Endodermal cell (in vitro differentiated cells): Measurements from ENCODE around the gene AQP7. TPM values are rescaled to one million over a fixed set of nuclear protein-coding genes. Genes with fewer than 3 reads are reported as not detected.

Source experiments
- DNase-seq: peaks from one replicate; pipeline ENCODE4 v3.0.0-alpha.2; 2017
- H3K27ac ChIP-seq: 2 replicates; pipeline ENCODE4 v1.5.1; 2013; ENCODE audit warnings: mild to moderate bottlenecking, low read depth, low read length, moderate library complexity
- H3K27me3 ChIP-seq: 2 replicates; pipeline ENCODE4 v1.6.1; 2013; ENCODE audit warnings: mild to moderate bottlenecking, low read length, moderate library complexity; ENCODE audit not compliant: insufficient read depth, control insufficient read depth, poor library complexity, severe bottlenecking
- H3K36me3 ChIP-seq: 2 replicates; pipeline ENCODE4 v1.7.0; 2013; ENCODE audit warnings: mild to moderate bottlenecking, low read length, moderate library complexity; ENCODE audit not compliant: control insufficient read depth, insufficient read depth
- H3K4me1 ChIP-seq: one replicate; pipeline ENCODE4 v1.7.0; 2013; ENCODE audit warnings: low read length; ENCODE audit not compliant: control insufficient read depth, insufficient read depth
- H3K4me3 ChIP-seq: 2 replicates; pipeline ENCODE4 v1.5.1; 2013; ENCODE audit warnings: mild to moderate bottlenecking, low read length, moderate library complexity
- H3K9ac ChIP-seq: 2 replicates; pipeline ENCODE4 v1.6.1; 2013; ENCODE audit warnings: mild to moderate bottlenecking, low read length, moderate library complexity; ENCODE audit not compliant: poor library complexity, severe bottlenecking; ENCODE audit errors: extremely low read depth
- H3K9me3 ChIP-seq: 2 replicates; pipeline ENCODE4 v1.6.1; 2013; ENCODE audit warnings: mild to moderate bottlenecking, low read length, moderate library complexity; ENCODE audit not compliant: control insufficient read depth
- H3K27ac Mint-ChIP-seq: 2 replicates; pipeline ENCODE4 v1.8.0; 2020; ENCODE audit warnings: mixed read lengths
- H3K27me3 Mint-ChIP-seq: 2 replicates; pipeline ENCODE4 v1.8.0; 2021; ENCODE audit warnings: mild to moderate bottlenecking, mixed read lengths; ENCODE audit not compliant: insufficient read depth
- H3K36me3 Mint-ChIP-seq: 2 replicates; pipeline ENCODE4 v1.8.0; 2020; ENCODE audit warnings: low read depth, mixed read lengths
- H3K4me1 Mint-ChIP-seq: 2 replicates; pipeline ENCODE4 v1.8.0; 2020; ENCODE audit warnings: mixed read lengths
- H3K4me3 Mint-ChIP-seq: 2 replicates; pipeline ENCODE4 v1.8.0; 2020; ENCODE audit warnings: mild to moderate bottlenecking, moderate library complexity, mixed read lengths
- H3K9me3 Mint-ChIP-seq: 2 replicates; pipeline ENCODE4 v1.8.0; 2020; ENCODE audit warnings: mild to moderate bottlenecking, mixed read lengths
- CTCF ChIP-seq: fragments of 200-600 bp; sonication (generic); conservative IDR thresholded peaks from 2 replicates; pipeline ENCODE4 v1.5.0; 2021; ENCODE audit warnings: antibody characterized with exemption, mild to moderate bottlenecking
- WGBS, 2 experiments: methylation state at CpG; one replicate each; pipeline versions ENCODE4 v1.1.5 to v1.1.7; 2013; ENCODE audit warnings: missing lambda C conversion rate in 2 of 2, mixed read lengths in 1 of 2; ENCODE audit not compliant: insufficient coverage in 1 of 2, insufficient read length in 1 of 2; 5-methylcytosine and 5-hydroxymethylcytosine counted together
- total RNA-seq, 2 donors: library from RNA; stranded (reverse); fragmentation: NEBNext Ultra II Directional in 1 of 2; extraction: Animal tissue kit (Norgen Biotek cat#: 25700) in 1 of 2; gene quantifications; 2 replicates in 1 of 2; 3 replicates in 1 of 2; pipeline ENCODE4 v1.2.1, GENCODE V29; 2021

AQP7 gene
- total RNA-seq, 2 donors from 2014 or later, result 0.38 TPM; not detected in 1

- Mint-ChIP-seq H3K9me3 (no peaks in the 10 kb centered on the region), H3K4me3 (no peak overlapping the region), H3K36me3 (no peaks in the 10 kb centered on the region), H3K27me3 (no peaks in the 10 kb centered on the region), H3K27ac (no peak overlapping the region), H3K4me1 (peaks cover 18% of the 10 kb centered on the region)
- no peaks in the 10 kb centered on the region for H3K27me3 ChIP-seq
- H3K36me3 ChIP-seq, result no peaks in the 10 kb centered on the region
- no peak for DNase-seq
- H3K27ac ChIP-seq, result no peak overlapping the region
- H3K4me1 ChIP-seq, result no peaks in the 10 kb centered on the region
- TF ChIP-seq CTCF, result no peak
- no peaks in the 10 kb centered on the region for H3K9me3 ChIP-seq
- no peak overlapping the region for H3K9ac ChIP-seq
- H3K4me3 ChIP-seq, result no peak overlapping the region
- 92 to 94% methylated on average over 13 to 14 of the region's 14 CpGs for WGBS, 2 experiments
These were observed 22.5 kb downstream of the AQP7 start for GRCh38 chr9:33379666-33380389.

- Histone ChIP-seq H3K27ac (no peak overlapping the region), H3K36me3 (no peaks in the 10 kb centered on the region), H3K4me1 (no peaks in the 10 kb centered on the region), H3K27me3 (no peaks in the 10 kb centered on the region), H3K9ac (no peak overlapping the region), H3K9me3 (no peaks in the 10 kb centered on the region), H3K4me3 (no peak overlapping the region)
- DNase-seq, result no peak
- Mint-ChIP-seq H3K36me3 (no peaks in the 10 kb centered on the region), H3K4me1 (peaks cover 26% of the 10 kb centered on the region), H3K9me3 (no peaks in the 10 kb centered on the region), H3K4me3 (no peak overlapping the region), H3K27me3 (no peaks in the 10 kb centered on the region), H3K27ac (no peak overlapping the region)
- 80 to 91% methylated on average over 1 to 8 of the region's 9 CpGs for WGBS, 2 experiments
- TF ChIP-seq CTCF, result no peak
These were observed 24.1 kb downstream of the AQP7 start for GRCh38 chr9:33378121-33378795.

GRCh38 chr9:33377089-33377715 is 25.2 kb downstream of the AQP7 start:
- H3K4me3 Mint-ChIP-seq, result no peak overlapping the region
- H3K9me3 Mint-ChIP-seq, result no peaks in the 10 kb centered on the region
- peaks cover 32% of the 10 kb centered on the region for H3K4me1 Mint-ChIP-seq
- H3K36me3 Mint-ChIP-seq, result no peaks in the 10 kb centered on the region
- no peak overlapping the region for H3K9ac ChIP-seq
- H3K27me3 ChIP-seq, result no peaks in the 10 kb centered on the region
- H3K27ac ChIP-seq, result no peak overlapping the region
- H3K9me3 ChIP-seq, result no peaks in the 10 kb centered on the region
- no peak for DNase-seq
- no peak overlapping the region for H3K4me3 ChIP-seq
- H3K27me3 Mint-ChIP-seq, result no peaks in the 10 kb centered on the region
- H3K27ac Mint-ChIP-seq, result no peak overlapping the region
- no peaks in the 10 kb centered on the region for H3K4me1 ChIP-seq
- no peaks in the 10 kb centered on the region for H3K36me3 ChIP-seq
- WGBS, 2 experiments, result 93 to 94% methylated on average over 11 to 12 of the region's 12 CpGs
- TF ChIP-seq CTCF, result no peak
